Activated B cell treated with CpG ODN at 0.5 μM for 24 hours (primary cell): ENCODE data around the gene PGBD5. TPM values are rescaled to one million over a fixed set of nuclear protein-coding genes. Genes with fewer than 3 reads are reported as not detected.

ENCODE experiments used
- ATAC-seq: fragments of 200-7000 bp; cut with Tn5 transposase; one replicate; pipeline ENCODE4 v1.10.0; 2021; ENCODE audit warnings: low read depth, mild to moderate bottlenecking, moderate library complexity
- CTCF ChIA-PET: fragments of 350-600 bp; sonication (Branson Sonifier 250); formaldehyde crosslinking; loops from one replicate; lab custom pipeline; 2021; ENCODE audit warnings: antibody characterized with exemption; lab: Charles Lee
- POLR2A ChIA-PET: fragments of 350-600 bp; sonication (Branson Sonifier 250); formaldehyde crosslinking; loops from one replicate; lab custom pipeline; 2021; ENCODE audit warnings: antibody characterized with exemption; lab: Charles Lee
- DNase-seq: peaks from one replicate; pipeline ENCODE4 v3.0.0; 2022
- H3K27ac Mint-ChIP-seq: one replicate; pipeline ENCODE4 v1.8.0; 2020; ENCODE audit warnings: mixed read lengths
- H3K27me3 Mint-ChIP-seq: one replicate; pipeline ENCODE4 v1.8.0; 2021; ENCODE audit warnings: mixed read lengths
- H3K36me3 Mint-ChIP-seq: one replicate; pipeline ENCODE4 v1.8.0; 2021; ENCODE audit warnings: low read depth, mixed read lengths
- H3K4me1 Mint-ChIP-seq: one replicate; pipeline ENCODE4 v1.8.0; 2021; ENCODE audit warnings: mixed read lengths
- H3K4me3 Mint-ChIP-seq: one replicate; pipeline ENCODE4 v1.8.0; 2020; ENCODE audit warnings: mild to moderate bottlenecking, mixed read lengths
- H3K9me3 Mint-ChIP-seq: one replicate; pipeline ENCODE4 v1.8.0; 2020; ENCODE audit warnings: mixed read lengths
- CTCF ChIP-seq: fragments of 200-600 bp; IDR thresholded peaks from one replicate; pipeline ENCODE4 v1.8.0; 2022; ENCODE audit warnings: antibody characterized with exemption, mild to moderate bottlenecking
- intact Hi-C: fragments of 100-400 bp; cut with micrococcal nuclease; formaldehyde crosslinking; loops from one replicate; pipeline ENCODE4 v1.15.1; 2024
- total RNA-seq: library from RNA; stranded (reverse); gene quantifications from 2 replicates; pipeline ENCODE4 v1.2.3, GENCODE V29; 2022

PGBD5 gene
- total RNA-seq, 1 donor from 2014 or later, result not detected

GRCh38 chr1:230292689-230293389, 133.3 kb downstream of the PGBD5 start:
- DNase-seq (no peak), ATAC-seq (no peak)
- CTCF ChIA-PET, result interaction anchor here (1.3 kb wide), 1 partner anchor 632 kb away, joined by 4 read pairs; no protein-coding TSS in a partner anchor
- POLR2A ChIA-PET, result no interaction called here
- intact Hi-C loops, result loop anchor here (5.0 kb wide), 1 partner anchor 81 kb away; no protein-coding TSS in a partner anchor
- Mint-ChIP-seq H3K4me1 (peaks cover 58% of the 10 kb centered on the region), H3K27me3 (no peaks in the 10 kb centered on the region), H3K27ac (peak overlapping the region; percentile 59), H3K36me3 (no peaks in the 10 kb centered on the region), H3K4me3 (no peak overlapping the region), H3K9me3 (no peaks in the 10 kb centered on the region)
- no peak for TF ChIP-seq CTCF

DNA sequence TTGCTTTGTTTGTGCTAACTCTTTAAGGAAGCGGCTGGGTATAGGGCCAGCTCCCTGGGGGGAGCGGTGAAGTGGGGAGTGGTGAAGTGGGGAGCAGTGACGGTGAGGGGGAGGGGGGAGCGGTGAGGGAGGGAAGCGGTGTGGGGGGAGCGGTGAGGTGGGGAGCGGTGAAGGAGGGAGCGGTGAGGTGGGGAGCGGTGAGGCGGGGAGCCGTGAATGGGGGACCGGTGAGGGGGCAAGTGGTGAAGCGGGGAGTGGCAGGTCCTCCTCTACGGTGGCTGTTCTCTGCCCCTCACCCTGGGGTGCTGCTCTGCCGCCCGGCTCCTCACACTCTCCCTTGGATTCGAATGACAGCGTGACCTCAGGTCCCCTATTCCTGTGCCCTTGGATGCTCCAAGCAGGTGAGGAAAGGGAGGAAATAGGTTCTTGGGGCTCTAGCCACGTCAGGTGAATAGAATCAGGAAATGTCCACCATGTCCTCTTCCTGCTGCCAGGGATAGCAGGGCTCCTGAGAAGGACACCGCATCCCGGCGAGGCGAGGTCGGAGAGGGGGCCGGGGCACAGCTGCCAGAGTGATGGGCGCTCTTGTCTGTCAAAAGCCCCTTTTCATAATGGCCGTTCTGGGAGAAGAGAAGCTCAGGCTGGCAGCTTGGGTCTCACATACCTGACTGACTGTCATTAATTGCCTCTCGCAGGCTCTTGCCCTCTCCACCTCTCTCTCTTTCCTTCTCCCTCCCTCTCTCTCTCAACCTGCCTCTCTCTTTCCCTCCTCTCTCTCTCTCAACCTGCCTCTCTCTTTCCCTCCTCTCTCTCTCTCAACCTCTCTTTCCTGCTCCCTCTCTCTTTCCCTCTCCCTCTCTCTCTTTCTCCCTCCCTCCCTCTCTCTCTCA, 134.2 kb downstream of the PGBD5 start:
- Mint-ChIP-seq H3K27me3 (no peaks in the 10 kb centered on the region), H3K9me3 (no peaks in the 10 kb centered on the region), H3K4me3 (peak overlapping the region; percentile 78), H3K4me1 (peaks cover 61% of the 10 kb centered on the region), H3K36me3 (no peaks in the 10 kb centered on the region), H3K27ac (peak overlapping the region; percentile 80)
- ChIA-PET CTCF (interaction anchor here (1.3 kb wide), 1 partner anchor 631 kb away, joined by 4 read pairs; no protein-coding TSS in a partner anchor), POLR2A (interaction anchor here (0.6 to 1.7 kb wide), 7 partner anchors 9 to 1794 kb away, joined by 4 to 7 read pairs (median 5); partner anchors contain the start of gene ABCB10)
- intact Hi-C loops, result loop anchor here (1.0 to 5.0 kb wide), 2 partner anchors 9 to 80 kb away; no protein-coding TSS in a partner anchor
- peak; percentile 62 for ATAC-seq
- DNase-seq, result no peak
- TF ChIP-seq CTCF, result no peak

GRCh38 chr1:230289350-230289644, 136.8 kb downstream of the PGBD5 start:
- no peaks in the 10 kb centered on the region for H3K27me3 Mint-ChIP-seq
- intact Hi-C loops, result no loop called here

DNA sequence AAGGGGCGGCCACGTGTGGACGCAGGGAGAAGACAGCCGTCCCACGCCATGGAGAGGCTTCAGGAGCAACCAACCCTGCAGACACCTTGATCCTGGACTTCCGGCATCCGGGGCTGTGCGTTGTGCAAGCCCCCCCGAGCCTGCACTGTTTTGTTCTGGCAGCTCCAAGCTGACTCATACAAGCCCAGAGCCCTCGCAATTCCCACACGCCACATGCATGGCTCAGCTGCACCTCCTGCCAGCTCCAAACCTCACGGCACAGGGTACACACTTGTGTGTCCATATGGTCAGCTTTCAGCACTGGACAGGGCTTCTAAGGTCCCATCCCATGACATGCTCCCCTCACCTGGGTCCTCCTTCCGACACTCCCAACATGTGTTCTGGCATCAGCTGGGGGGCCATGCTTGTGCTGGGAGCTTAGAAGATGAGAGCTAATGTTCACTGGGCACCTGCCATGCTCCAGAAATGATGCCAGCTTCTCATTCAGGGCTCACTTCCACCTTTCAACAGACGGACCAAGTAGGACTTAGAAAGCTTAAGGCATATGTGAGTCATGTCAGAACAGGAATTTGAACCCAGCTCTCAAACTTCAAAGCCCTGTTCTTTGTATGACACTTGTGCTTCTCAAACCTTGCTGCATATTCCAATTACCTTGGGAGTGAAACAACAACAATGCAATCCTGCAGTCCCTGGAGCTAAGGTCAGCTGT, 137.3 kb downstream of the PGBD5 start:
- intact Hi-C loops, result no loop called here
- Mint-ChIP-seq H3K4me1 (peaks cover 67% of the 10 kb centered on the region), H3K27ac (no peak overlapping the region), H3K4me3 (no peak overlapping the region), H3K9me3 (no peaks in the 10 kb centered on the region), H3K36me3 (peaks cover 13% of the 10 kb centered on the region), H3K27me3 (no peaks in the 10 kb centered on the region)
- CTCF ChIA-PET, result interaction anchor here (0.8 to 1.2 kb wide), 2 partner anchors 16 to 628 kb away, joined by 3 read pairs; no protein-coding TSS in a partner anchor
- TF ChIP-seq CTCF, result no peak
- no peak for ATAC-seq
- POLR2A ChIA-PET, result interaction anchor here (0.8 to 1.2 kb wide), 2 partner anchors 12 to 20 kb away, joined by 3 read pairs; no protein-coding TSS in a partner anchor
- no peak for DNase-seq

More at GRCh38 chr1:230289350-230289644, 136.8 kb downstream of the PGBD5 start:
- no peaks in the 10 kb centered on the region for H3K9me3 Mint-ChIP-seq
- no peak for TF ChIP-seq CTCF
- no peak overlapping the region for H3K27ac Mint-ChIP-seq
- H3K4me1 Mint-ChIP-seq, result peaks cover 65% of the 10 kb centered on the region
- CTCF ChIA-PET, result interaction anchor here (0.8 to 1.2 kb wide), 2 partner anchors 15 to 628 kb away, joined by 3 read pairs; no protein-coding TSS in a partner anchor
- POLR2A ChIA-PET, result interaction anchor here (0.8 to 1.2 kb wide), 2 partner anchors 12 to 21 kb away, joined by 3 read pairs; no protein-coding TSS in a partner anchor
- no peak overlapping the region for H3K4me3 Mint-ChIP-seq
- peaks cover 8% of the 10 kb centered on the region for H3K36me3 Mint-ChIP-seq
- no peak for DNase-seq
- ATAC-seq, result no peak
